ENCODE results near the gene SUMO1. TPM values are rescaled to one million over a fixed set of nuclear protein-coding genes. Genes with fewer than 3 reads are reported as not detected.

Gene SUMO1
- total RNA-seq, 1 donor: 158 TPM

DNA sequence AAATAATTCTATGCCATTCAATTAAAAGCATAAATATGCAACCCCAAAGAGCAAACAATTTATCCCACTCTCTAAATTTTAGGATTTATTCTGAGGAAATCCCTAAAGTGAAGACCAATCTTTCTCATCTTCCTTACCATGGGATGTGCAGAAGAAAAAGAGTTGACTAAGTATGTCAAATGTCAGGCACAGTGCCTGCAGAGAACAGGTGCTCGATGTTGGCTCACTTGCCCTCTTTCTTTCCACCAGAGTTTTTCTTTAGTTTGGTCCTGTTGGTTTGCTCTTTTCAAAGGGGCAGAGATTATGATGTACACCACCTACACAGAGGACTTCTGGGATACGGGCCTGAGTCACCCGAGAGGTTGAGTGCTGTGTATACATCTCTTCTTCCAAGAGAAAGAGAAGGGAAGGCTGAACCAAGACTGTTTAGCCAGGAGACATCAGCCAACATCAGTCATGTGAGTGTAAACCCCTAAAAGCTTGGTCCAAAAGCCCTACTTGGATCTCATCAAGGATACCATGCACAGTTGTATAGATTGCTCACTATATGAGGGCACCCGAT is 51.7 kb downstream of the SUMO1 start:
- no peak for TF ChIP-seq CTCF (IDR thresholded peaks at IDR 0.05; ENCODE audit: insufficient read depth, low read length)
- DNase-seq (ENCODE audit: low read depth): no peak
- no peak overlapping the region for H3K4me3 ChIP-seq (ENCODE audit: low read depth, low read length)

GRCh38 chr2:202185156-202185555 is 53.2 kb downstream of the SUMO1 start:
- H3K4me3 ChIP-seq (ENCODE audit: low read depth, low read length): no peak overlapping the region

GRCh38 chr2:202184557-202184956 is 53.8 kb downstream of the SUMO1 start:
- no peak overlapping the region for H3K4me3 ChIP-seq (ENCODE audit: low read depth, low read length)
- TF ChIP-seq CTCF (IDR thresholded peaks at IDR 0.05; ENCODE audit: insufficient read depth, low read length): no peak
- no peak for DNase-seq (ENCODE audit: low read depth)

More at GRCh38 chr2:202185156-202185555, 53.2 kb downstream of the SUMO1 start:
- no peak for DNase-seq (ENCODE audit: low read depth)
- TF ChIP-seq CTCF (IDR thresholded peaks at IDR 0.05; ENCODE audit: insufficient read depth, low read length): no peak

DNA sequence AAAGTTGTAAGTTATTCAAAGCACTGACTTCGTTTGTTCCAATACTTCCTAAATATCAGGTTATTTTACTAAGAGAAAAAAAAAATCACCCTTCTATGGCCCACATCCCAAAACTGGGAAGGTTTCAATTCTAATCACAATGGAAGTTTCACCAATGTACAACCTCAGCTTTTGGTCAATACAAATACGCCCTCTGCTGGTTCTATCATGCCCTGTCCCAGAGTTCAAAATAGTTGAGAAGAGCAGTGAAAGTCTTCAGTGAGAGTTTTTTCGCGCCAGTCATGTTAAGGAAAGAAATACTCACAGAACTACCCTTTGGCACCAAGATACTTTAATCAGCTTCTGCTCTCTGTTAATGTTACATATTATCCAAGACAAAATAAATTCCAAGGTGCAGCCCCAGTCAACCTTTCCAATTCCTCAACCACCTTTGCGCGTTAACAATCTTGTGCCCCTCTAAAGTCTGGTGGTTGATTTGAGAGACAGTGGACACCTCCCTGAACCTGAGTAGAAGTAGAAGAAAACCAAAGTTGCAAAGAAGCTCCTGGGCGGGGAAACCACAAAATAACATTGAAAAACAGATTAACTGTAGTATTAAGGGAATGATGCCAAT is 59.9 kb downstream of the SUMO1 start:
- H3K4me3 ChIP-seq (ENCODE audit: low read depth, low read length): no peak overlapping the region
- DNase-seq (ENCODE audit: low read depth): peak; percentile 84
- TF ChIP-seq CTCF (IDR thresholded peaks at IDR 0.05; ENCODE audit: insufficient read depth, low read length): peak; percentile 86

GRCh38 chr2:202172439-202173211 is 65.8 kb downstream of the SUMO1 start:
- no peak overlapping the region for H3K4me3 ChIP-seq (ENCODE audit: low read depth, low read length)
- TF ChIP-seq CTCF (IDR thresholded peaks at IDR 0.05; ENCODE audit: insufficient read depth, low read length): no peak
- peak; percentile 35 for DNase-seq (ENCODE audit: low read depth)

- no peak overlapping the region for H3K4me3 ChIP-seq (ENCODE audit: low read depth, low read length)
- TF ChIP-seq CTCF (IDR thresholded peaks at IDR 0.05; ENCODE audit: insufficient read depth, low read length): no peak
- DNase-seq (ENCODE audit: low read depth): no peak
These were observed 67.1 kb downstream of the SUMO1 start for GRCh38 chr2:202171241-202171825.

Measured in fibroblast of the aortic adventitia (primary cell).